NCI-H345 (cell line): ENCODE data around the gene MAPKAP1.
"Not testable (repeated sequence)": the region's sequence is repeated elsewhere in the genome, so short reads cannot be mapped to it uniquely, and the experiment has no call there.

Experiments
- DNase-seq: peaks from one replicate; lab custom pipeline; 2025; lab: John Stamatoyannopoulos, UW

The MAPKAP1 gene

DNA sequence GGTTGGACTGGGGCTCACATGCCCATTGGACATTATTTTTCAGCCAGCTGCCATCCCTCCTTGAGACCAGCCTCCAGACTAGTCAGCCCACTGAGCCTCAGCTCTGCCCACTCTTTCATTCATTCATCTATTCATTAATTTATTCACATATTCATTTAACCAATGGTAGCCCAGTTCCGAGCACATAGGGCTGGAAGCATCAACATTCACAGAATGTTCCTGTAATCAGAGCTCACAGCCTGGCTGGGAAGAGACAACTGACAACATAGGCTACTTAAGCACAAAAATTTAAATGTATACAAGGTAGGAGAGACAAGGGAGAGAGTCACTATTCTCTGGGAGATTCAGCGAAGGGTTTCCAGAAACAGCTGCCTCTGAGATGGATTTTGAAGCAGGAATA is 23.2 kb upstream of the MAPKAP1 start:
- no peak for DNase-seq

DNA sequence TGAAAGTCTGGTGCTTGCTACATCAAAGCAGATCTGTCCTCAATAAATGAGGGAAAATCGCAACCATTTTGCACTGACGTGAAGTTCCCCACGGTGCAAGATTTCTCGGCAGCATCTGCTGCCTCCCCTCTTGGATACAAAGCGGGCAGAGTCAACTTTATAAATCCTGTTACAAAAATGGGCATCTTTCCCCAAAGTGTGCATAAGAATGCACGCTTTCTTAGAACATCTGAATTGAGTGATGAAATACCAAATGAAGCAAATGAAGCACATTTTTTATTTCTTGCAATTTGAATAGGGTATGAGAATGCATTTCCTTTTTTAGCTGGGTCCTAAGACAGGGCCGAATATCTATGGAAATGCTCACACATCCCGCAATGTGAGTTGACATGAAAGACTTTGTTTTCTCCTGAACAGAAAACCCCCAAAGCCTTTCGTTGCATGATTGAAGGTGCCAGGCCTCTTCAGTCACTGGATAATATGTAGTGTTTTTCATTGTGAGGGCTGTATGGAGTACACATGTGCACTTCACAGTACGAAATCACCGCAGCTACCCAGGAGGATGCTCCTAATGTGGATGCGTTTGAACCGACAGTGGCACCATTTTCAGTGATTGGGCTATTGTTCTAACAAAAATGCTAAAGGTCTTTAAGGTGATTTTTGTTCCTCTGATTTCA is 19.6 kb upstream of the MAPKAP1 start:
- no peak for DNase-seq

DNA sequence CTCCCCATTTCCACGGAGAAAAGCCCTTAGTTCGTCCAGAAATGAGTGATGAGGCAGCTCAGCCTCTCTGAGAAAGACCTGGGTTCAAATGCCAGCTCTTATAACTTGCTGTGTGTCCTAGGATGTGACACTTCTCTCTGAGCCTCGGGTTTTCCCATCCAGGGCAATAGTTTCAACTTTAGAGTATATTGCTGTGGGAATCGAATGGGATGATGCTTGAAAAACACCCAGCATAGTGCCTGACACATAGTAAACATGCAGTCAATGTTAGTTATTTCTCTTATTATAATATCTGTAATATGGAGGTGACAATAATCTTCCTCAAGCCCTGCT is 430 bp upstream of the MAPKAP1 start:
- DNase-seq, result no peak

DNA sequence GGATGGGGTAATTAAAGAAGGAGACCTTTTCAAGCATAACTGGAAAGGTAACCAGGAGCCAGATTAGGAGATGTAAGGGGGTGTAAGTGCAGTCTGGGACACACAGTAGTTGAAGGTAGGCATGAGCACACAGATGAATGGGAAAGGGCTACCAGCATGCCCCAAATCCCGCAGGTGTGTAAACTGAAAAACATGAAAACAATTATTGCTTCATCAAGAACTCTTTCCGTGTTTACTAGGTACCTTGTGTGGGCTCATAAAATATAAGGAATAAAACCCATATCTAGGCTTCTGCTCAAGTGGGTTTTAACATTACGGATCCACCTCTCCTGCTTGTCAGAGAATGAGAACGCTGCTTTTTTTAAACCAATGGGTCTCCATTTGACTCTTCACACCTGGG is 1.1 kb downstream of the MAPKAP1 start:
- DNase-seq, result no peak

DNA sequence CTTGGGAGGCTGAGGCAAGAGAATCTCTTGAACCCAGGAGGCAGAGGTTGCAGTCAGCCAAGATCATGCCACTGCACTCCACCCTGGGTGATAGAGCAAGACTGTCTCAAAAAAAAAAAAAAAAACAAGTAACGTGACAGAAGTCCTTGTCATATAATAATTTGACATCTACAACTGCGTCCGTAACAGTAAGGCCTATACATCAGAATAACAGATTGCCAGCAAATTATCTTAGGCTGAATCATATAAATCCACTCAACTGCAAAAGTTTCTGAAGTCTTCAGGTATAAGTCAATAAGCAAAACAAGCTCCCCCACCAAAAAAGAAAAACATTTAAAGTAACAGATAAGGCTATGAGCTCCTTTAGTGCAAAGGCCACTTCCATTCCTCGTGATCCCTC is 3.3 kb downstream of the MAPKAP1 start:
- no peak for DNase-seq

DNA sequence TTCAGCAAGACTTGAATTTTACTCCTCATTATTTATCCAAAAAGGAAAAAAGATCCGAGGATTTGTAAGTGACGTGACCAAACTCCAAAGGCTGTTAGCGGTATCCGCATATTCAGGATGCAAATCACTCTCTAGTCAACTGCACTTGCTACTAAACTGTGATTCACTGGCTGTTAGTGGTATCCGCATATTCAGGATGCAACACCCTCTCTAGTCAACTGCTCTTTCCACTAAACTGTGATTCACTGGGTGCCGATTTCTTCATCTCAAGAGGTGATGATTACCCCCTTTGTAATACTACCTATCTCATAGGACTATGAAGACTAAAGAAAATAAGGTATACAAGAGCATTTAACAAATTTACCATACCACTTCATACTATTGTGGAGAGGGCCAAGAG is 5.7 kb downstream of the MAPKAP1 start:
- DNase-seq, result no peak

DNA sequence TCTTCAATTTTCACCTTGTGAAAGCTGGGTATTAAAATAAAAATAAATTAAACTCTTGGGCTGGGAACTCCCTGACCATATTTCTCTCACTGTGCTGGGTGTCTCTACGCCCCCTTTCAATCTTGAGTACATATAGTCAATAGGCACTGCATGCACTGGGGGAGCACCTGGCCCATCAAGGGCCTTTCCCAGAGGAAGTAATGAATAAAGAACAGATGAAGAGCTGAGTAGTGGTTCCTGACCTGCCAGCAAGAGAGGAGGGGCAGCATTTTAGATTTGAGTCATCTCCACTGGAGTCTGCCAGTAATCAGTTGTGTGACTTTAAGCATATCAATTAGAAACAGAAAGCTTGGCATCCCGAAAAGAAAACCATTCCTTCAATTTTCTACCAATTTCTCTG is 6.2 kb downstream of the MAPKAP1 start:
- DNase-seq, result peak; percentile 25

DNA sequence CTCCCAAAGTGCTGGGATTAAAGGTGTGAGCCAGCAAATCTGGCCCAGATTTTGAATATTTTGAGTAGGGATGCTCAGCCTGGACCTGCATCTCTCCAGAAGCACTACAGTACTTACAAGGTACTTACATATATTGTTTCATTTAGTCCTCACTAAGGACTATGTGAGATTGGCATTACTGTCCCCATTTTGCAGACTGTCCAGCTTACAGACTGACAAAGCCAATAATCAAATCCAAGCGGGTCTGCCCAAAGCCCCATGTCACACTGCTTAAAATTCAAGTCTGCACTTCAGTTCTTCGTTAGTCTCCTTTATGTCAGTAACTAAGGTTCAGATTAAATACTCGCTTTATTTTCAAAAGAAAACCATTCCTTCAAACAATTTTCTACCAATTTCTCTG is 7.1 kb downstream of the MAPKAP1 start:
- no peak for DNase-seq

DNA sequence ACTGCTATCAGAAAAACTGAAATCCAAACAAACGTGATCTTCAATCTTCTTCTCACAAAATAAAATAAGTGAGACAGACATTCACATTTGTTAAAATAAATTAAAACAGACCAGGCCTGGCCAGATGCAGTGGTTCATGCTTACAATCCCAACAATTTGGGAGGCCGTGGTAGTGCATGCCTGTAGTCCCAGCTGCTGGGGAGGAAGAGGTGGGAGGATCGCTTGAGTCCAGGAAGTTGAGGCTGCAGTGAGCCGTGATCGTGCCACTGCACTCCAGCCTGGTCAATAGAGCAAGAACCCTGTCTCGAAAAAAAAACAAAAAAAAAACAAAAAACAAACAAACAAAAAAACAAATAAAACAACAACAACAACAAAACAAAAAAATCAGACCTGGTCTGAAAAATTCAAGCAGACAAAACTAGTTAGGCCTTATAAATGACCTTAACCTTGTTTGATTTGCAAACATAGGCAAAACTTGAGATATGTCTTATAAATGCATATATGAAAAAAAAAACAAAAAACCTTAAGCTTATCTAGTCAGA is 10.8 kb downstream of the MAPKAP1 start:
- DNase-seq, result no peak

DNA sequence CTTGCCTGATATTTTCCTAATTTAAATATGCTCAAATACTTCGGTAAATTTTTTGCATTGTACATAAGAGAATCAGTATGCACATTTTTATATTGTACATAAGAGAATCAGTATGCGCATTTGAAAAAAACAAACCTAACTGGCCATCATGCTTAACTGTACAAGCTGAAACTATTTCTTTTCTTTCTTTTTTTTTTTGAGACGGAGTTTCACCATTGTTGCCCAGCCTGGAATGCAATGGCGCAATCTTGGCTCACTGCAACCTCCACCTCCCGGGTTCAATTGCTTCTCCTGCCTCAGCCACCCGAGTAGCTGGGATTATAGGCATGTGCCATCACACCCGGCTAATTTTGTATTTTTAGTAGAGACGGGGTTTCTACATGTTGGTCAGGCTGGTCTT is 11.5 kb downstream of the MAPKAP1 start:
- not testable (repeated sequence) for DNase-seq

DNA sequence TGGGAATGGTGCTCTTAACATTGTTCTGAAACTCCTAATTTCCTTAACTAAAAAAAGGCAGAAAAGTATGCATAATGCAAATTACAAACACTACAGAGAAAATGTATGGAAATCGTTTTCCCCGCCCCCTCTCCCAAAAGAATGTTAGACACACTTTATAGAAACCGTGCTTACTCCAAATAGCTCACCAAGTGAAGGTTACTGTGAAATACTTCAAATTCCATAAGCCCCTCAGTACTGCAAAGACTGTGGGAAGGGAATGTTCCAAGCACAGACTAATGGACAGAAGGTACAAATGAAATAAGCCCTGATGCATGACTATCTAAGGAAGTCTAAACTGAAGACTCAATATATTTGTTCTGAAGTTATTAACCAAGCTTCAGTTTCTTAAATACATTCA is 12.5 kb downstream of the MAPKAP1 start:
- no peak for DNase-seq

DNA sequence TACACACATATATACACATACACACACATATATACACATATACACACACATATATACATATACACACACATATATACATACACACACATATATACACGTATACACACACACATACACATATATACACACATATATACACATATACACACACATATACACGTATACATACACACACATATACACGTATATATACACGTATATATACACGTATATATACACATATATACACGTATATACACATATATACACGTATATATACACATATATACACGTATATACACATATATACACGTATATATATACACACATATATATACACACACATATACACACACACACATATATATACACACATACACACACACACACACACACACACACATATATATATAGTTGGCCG is 13.5 kb downstream of the MAPKAP1 start:
- DNase-seq, result not testable (repeated sequence)

DNA sequence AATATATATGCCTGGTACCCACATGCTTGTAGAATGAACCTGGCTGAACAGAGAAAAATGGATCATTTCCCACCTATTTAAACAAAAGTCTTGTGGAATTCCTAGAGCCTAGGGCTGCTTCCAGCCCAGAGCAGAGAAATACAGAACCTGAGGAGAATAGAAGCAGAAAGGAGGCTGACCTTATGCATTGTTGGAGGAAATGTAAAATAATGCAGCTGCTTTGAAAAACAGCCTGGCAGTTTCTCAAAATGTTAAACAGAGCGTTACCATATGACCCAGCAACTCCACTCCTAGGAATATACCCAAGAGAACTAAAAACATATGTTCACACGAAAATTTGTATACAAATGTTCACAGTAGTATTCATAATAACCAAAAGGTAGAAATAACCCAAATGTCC is 15.1 kb downstream of the MAPKAP1 start:
- no peak for DNase-seq

DNA sequence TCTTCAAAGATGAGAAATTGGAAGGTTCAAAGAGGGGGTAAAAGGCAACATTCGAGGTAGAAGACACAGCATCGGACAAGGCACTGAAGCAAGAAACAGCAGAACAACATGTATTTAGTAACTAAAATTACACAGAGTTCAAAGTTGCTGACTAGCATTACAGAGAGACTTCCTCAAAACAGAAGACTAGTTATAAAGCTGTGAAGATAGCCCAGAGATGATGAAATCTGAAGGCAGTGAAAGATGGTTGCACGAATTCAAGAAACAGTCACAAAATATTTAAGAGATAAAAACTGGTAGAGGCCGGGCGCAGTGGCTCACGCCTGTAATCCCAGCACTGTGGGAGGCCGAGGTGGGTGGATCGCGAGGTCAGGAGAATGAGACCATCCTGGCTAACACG is 16.3 kb downstream of the MAPKAP1 start:
- DNase-seq, result no peak

DNA sequence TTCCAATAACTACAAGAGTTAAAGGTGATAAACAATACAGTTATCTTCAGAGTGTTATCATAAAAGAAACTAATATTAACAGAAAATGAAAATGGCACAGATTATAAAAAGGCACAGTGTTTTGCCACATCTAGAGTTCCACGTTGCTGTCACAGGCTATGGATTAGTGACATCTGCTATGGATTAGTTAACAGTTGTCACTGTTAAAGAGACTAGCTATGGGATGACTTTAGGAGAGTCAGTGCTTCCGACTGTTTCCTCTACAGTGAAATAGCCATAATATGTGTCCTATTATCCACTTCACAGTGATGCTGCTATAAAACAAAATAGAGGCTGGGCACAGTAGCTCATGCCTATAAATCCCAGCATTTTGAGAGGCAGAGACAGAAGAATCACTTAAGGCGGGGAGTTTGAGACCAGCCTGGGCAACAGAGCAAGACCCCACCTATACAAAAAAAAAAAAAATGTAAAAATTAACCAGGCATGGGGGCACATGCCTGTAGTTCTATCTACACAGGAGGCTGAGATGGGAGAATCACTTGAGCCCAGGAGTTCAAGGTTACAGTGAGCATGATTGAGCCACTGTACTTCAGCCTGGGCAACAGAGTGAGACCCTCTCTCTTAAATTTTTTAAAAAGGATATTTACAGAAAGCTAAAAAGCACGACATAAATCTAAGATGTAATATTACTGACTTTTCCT is 19.7 kb downstream of the MAPKAP1 start:
- no peak for DNase-seq

DNA sequence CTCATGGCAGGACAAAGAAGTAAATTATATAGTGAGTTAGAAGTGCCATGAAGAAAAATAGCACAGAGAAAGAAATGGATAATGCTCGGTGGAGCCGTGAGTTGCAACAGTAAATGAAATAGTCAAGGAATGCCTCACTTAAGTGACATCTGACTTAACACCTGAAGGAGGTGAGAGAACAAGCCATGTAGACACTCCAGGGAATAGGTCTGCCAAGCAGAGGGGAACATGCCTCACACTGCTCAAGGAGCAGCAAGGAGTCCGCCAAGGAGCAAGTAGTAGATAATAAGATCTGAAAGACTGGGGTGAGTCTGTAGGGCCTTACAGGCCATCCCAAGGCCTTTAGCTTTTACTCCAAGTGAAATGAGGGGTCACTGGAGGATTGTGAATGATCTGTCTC is 21.8 kb downstream of the MAPKAP1 start:
- no peak for DNase-seq

DNA sequence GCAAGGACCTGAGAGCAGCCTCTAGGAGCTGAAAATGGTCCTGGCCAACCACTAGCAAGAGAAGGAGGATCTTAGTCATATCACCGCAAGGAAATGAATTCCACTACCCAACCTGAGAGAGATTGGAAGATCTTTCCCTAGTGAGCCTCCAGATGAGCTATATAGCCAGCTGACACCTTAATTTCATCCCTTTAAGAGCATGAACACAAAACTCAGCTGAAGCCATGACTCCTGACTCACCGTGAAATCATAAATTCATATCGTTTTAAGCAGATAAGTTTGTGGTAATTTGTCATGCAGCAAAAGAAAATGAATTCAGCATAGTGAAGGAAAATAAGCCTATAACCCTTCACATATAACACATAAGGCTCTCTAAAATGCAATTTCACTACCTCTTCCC is 23.5 kb downstream of the MAPKAP1 start:
- no peak for DNase-seq

DNA sequence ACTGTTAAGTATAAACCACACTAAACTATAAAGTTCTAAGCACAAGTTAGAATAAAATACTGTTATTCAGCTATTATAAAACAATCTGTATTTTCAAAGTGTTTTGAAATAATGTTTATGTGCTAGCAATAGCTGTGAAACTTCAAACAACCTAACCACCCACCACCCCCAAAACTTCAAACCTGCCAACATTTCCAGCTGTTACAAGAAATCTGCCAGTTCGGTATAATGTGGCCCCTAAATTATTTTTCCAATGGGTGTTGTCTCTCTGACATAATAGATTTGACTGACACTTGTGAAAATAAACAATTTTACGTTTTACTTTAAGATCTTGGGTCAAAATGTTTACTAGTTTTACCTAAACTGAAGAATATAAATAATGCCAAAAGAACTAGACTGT is 24.7 kb downstream of the MAPKAP1 start:
- no peak for DNase-seq

DNA sequence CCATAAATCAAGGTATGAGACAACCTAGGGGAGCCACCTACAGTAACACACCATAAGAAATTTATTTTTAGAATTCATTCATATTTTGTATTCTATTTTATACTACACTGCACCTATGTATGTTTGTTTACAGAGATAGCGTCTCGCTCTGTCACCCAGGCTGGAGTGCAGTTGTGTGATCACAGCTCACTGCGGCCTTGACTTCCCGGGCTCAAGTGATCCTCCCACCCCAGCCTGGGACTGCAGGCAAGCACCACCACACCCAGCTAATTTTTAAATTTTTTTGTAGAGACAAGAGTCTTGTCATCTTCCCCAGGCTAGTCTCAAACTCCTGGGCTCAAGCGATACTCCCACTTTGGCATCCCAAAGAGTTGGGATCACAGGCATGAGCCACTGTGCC is 25.4 kb downstream of the MAPKAP1 start:
- DNase-seq, result no peak

DNA sequence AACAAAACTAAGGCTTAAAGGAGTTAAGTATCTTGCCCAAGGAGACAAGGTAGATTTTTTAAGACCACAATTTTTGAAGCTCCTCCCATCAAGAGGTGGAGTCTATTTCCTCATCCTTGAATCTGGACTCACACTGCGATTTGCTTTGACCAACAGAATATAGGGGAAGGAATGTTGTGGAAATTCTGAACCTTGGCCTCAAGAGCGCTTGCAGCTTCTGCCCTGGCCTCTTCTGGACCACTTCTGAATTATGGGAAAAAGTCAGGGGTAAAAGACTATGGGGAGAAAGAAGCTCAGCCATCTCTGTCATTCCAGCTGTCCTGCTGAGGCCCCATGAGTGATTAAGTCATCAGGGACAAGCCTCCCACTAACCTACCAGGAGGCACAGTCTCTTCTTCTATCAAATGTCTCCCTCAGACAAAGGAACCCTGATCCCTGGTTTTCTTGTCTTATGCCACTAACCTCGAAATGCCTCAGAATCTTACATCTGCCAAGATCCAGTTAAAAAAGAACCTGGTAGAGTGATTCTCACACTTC is 25.9 kb downstream of the MAPKAP1 start:
- no peak for DNase-seq

DNA sequence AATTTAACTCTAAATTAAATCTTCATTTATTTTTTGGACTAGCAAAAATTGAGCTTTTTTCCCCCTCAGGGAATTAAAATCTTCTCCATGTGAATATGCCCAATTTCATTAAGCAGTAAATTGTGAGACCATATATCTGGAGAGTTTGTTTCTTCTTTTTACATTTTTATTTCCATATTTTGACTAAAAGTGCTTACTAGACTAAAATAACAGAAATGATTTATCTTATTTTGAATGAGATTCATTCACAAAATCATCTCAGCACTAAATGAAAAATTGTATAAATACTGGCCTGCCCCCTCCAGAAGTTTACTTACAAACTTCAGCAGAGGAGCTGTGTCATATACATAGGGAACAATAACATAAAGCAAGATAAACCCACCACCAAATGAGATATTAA is 26.6 kb downstream of the MAPKAP1 start:
- no peak for DNase-seq

DNA sequence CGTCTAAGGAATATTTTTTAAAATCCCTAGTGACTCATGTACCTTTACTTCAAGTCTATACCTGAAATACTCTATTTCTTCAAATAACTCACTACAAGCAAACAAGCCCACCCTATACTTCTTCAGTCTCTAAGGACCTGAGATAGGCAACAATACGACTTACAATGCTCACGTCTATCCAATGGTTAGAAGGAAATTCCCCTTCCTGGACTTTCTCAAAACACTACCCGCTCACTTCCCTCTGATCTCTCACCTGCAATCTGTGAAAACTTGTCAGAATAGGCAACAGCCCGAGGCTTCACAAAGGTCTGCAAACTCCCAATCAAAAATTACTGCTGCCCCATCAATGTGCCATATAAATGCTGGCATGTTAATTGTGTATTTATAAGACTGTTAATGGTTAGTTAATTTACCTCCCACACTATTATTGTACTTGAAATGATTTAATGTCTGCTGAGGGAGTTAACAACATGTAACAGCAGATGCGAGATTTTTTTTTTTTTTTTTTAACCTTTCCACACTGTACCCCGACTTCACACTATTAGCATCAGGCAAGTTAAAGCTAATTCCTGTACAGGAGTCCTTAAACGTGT is 27.3 kb downstream of the MAPKAP1 start:
- DNase-seq, result no peak
